Measurements from ENCODE around the gene GHR.

DNA sequence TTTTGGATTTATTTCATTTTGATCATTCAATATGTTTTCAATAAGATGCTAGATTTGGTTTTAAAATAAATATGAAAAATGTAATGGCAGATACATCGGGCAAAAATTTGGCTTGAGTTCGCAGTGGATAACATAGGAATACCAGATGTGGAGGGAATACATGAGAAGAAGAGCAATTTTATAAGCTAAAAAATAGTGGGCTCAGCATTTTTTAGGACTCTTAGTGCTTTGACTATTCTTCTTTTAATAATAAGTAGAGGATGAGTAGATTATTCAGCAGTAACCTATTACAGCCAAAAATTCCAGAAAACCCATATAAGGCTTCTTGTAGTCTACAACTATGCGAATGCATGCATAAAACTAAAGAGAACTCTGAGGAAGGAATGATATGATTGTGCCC, 22.8 kb upstream of the GHR start:
- TF ChIP-seq, protein P1, sequence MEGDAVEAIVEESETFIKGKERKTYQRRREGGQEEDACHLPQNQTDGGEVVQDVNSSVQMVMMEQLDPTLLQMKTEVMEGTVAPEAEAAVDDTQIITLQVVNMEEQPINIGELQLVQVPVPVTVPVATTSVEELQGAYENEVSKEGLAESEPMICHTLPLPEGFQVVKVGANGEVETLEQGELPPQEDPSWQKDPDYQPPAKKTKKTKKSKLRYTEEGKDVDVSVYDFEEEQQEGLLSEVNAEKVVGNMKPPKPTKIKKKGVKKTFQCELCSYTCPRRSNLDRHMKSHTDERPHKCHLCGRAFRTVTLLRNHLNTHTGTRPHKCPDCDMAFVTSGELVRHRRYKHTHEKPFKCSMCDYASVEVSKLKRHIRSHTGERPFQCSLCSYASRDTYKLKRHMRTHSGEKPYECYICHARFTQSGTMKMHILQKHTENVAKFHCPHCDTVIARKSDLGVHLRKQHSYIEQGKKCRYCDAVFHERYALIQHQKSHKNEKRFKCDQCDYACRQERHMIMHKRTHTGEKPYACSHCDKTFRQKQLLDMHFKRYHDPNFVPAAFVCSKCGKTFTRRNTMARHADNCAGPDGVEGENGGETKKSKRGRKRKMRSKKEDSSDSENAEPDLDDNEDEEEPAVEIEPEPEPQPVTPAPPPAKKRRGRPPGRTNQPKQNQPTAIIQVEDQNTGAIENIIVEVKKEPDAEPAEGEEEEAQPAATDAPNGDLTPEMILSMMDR (IDR thresholded peaks at IDR 0.05), result no peak
- TF ChIP-seq POLR2A (IDR thresholded peaks at IDR 0.05), result no peak
